ENCODE measurements around the gene BCL2L15. TPM values are rescaled to one million over a fixed set of nuclear protein-coding genes. Genes with fewer than 3 reads are reported as not detected.

BCL2L15 gene
- total and polyA plus RNA-seq, 10 of the 15 experiments (the other 5 are each of a cell fraction or from before 2014, with no cell fraction given) = 0.42 to 1.2 (median 0.59) TPM

DNA sequence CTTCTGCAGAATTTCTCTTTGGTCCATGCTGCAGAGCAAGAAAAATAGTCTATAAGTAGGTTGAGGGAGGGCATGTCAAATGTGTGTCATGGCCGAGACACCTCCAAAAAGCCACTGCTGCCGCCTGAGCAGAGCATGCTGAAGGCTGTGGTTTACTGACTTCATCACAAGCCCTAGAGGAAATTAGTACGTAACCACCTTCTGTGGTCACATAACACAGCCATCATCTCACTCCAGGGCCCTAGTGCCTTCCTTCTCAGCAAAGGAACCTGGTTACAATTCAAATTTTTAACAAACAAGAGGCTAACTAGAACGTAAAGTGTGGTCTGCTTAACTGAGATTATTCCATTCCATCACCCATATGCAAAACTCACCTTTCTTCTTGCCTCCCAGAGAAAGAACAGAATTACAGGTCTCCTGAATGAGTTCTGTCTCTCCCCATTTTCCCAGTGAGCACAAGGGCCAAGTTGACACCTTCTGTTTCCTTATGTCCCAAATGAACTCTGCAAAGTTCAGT is 15.7 kb downstream of the BCL2L15 start, which contains the start of gene PTPN22 (continued):
- no peak for TF ChIP-seq HSF1 (IDR thresholded peaks at IDR 0.05; ENCODE audit: low read depth, low read length)
- TF ChIP-seq PKNOX1 (IDR thresholded peaks at IDR 0.05) = peak; percentile 58
- TF ChIP-seq KAT2A (conservative IDR thresholded peaks at IDR 0.05; ENCODE audit: control insufficient read depth, low read depth, low read length) = no peak
- no peak for TF ChIP-seq BCLAF1 (IDR thresholded peaks at IDR 0.05)
- TF ChIP-seq ZBED1 (IDR thresholded peaks at IDR 0.05; ENCODE audit: borderline replicate concordance) = peak; percentile 87
- peak; percentile 99 for TF ChIP-seq CBFB (IDR thresholded peaks at IDR 0.05; ENCODE audit: low read depth)
- TF ChIP-seq POLR2AphosphoS5 (IDR thresholded peaks at IDR 0.05; ENCODE audit: low read length) = peak; percentile 95
- TF ChIP-seq ZNF622 (IDR thresholded peaks at IDR 0.05) = no peak
- no peak for TF ChIP-seq BMI1 (IDR thresholded peaks at IDR 0.05; ENCODE audit: borderline replicate concordance)
- TF ChIP-seq SPI1 (IDR thresholded peaks at IDR 0.05; ENCODE audit: borderline replicate concordance, insufficient read depth, low read depth, low read length) = no peak
- TF ChIP-seq POLR2AphosphoS2 (IDR thresholded peaks at IDR 0.05; ENCODE audit: low read depth, low read length) = no peak; the same call in 1 of the 2 replicates
- no peak for TF ChIP-seq NFYB (IDR thresholded peaks at IDR 0.05; ENCODE audit: insufficient read depth, low read depth, low read length)
- TF ChIP-seq SMAD5 (IDR thresholded peaks at IDR 0.05; ENCODE audit: low read depth) = peak; percentile 69; the same call in 1 of the 2 replicates
- TF ChIP-seq, protein P1, sequence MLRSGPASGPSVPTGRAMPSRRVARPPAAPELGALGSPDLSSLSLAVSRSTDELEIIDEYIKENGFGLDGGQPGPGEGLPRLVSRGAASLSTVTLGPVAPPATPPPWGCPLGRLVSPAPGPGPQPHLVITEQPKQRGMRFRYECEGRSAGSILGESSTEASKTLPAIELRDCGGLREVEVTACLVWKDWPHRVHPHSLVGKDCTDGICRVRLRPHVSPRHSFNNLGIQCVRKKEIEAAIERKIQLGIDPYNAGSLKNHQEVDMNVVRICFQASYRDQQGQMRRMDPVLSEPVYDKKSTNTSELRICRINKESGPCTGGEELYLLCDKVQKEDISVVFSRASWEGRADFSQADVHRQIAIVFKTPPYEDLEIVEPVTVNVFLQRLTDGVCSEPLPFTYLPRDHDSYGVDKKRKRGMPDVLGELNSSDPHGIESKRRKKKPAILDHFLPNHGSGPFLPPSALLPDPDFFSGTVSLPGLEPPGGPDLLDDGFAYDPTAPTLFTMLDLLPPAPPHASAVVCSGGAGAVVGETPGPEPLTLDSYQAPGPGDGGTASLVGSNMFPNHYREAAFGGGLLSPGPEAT (IDR thresholded peaks at IDR 0.05; ENCODE audit: low read depth) = peak; percentile 94
- TF ChIP-seq, protein P2, sequence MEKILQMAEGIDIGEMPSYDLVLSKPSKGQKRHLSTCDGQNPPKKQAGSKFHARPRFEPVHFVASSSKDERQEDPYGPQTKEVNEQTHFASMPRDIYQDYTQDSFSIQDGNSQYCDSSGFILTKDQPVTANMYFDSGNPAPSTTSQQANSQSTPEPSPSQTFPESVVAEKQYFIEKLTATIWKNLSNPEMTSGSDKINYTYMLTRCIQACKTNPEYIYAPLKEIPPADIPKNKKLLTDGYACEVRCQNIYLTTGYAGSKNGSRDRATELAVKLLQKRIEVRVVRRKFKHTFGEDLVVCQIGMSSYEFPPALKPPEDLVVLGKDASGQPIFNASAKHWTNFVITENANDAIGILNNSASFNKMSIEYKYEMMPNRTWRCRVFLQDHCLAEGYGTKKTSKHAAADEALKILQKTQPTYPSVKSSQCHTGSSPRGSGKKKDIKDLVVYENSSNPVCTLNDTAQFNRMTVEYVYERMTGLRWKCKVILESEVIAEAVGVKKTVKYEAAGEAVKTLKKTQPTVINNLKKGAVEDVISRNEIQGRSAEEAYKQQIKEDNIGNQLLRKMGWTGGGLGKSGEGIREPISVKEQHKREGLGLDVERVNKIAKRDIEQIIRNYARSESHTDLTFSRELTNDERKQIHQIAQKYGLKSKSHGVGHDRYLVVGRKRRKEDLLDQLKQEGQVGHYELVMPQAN (conservative IDR thresholded peaks at IDR 0.05) = peak; percentile 14; the same call in 1 of the 2 replicates
- TF ChIP-seq NFXL1 (IDR thresholded peaks at IDR 0.05; ENCODE audit: borderline replicate concordance) = no peak
- TF ChIP-seq STAT3 (IDR thresholded peaks at IDR 0.05; ENCODE audit: low read depth, low read length) = no peak; the same call in 1 of the 2 replicates
- no peak for TF ChIP-seq LARP7 (IDR thresholded peaks at IDR 0.05)
- peak; percentile 82 for TF ChIP-seq MTA2 (IDR thresholded peaks at IDR 0.05; ENCODE audit: low read depth)
- TF ChIP-seq NFIC (IDR thresholded peaks at IDR 0.05; ENCODE audit: low read depth, low read length) = peak; percentile 81; the same call in 1 of the 2 replicates
- TF ChIP-seq NR2C2 (IDR thresholded peaks at IDR 0.05; ENCODE audit: borderline replicate concordance, control insufficient read depth, insufficient read length, low read depth) = no peak
- no peak for TF ChIP-seq CHD2 (IDR thresholded peaks at IDR 0.05; ENCODE audit: borderline replicate concordance, low read depth, low read length)

All from GM12878 (cell line).